Measurements from ENCODE around the gene MYLIP.

DNA sequence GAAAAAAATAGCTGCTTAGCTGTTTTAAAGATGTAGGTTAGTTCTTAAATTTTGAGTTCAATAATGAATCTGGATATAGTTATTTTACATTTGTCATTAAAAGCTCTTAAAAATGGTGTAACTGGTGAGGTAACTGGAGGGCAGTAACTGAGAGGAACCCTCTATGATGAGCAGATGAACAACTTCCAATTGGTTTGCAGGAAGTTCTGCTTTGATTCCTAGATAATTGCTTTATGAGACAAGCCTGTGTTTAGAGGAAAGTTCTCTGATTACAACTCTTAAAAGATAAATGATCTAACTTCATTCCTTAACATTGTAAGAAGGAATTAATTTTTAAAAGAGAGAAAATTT is 8.5 kb downstream of the MYLIP start:
- TF ChIP-seq, protein P1, sequence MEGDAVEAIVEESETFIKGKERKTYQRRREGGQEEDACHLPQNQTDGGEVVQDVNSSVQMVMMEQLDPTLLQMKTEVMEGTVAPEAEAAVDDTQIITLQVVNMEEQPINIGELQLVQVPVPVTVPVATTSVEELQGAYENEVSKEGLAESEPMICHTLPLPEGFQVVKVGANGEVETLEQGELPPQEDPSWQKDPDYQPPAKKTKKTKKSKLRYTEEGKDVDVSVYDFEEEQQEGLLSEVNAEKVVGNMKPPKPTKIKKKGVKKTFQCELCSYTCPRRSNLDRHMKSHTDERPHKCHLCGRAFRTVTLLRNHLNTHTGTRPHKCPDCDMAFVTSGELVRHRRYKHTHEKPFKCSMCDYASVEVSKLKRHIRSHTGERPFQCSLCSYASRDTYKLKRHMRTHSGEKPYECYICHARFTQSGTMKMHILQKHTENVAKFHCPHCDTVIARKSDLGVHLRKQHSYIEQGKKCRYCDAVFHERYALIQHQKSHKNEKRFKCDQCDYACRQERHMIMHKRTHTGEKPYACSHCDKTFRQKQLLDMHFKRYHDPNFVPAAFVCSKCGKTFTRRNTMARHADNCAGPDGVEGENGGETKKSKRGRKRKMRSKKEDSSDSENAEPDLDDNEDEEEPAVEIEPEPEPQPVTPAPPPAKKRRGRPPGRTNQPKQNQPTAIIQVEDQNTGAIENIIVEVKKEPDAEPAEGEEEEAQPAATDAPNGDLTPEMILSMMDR (IDR thresholded peaks at IDR 0.05) = no peak
- no peak for TF ChIP-seq POLR2AphosphoS5 (IDR thresholded peaks at IDR 0.05)
- TF ChIP-seq POLR2A (IDR thresholded peaks at IDR 0.05) = no peak
